Epidermal melanocyte (primary cell): ENCODE results near the gene AGAP4.
"Not testable (repeated sequence)": the region's sequence is repeated elsewhere in the genome, so short reads cannot be mapped to it uniquely, and the experiment has no call there.

Experiments used
- DNase-seq: peaks from one replicate; pipeline ENCODE4 v3.0.0; 2011; ENCODE audit warnings: low spot score; ENCODE audit not compliant: insufficient read length

Gene AGAP4

GRCh38 chr10:45790694-45791426 is 56.4 kb downstream of the AGAP4 start:
- not testable (repeated sequence) for DNase-seq

- DNase-seq: not testable (repeated sequence)
Measured at GRCh38 chr10:45789991-45790390, 57.3 kb downstream of the AGAP4 start.

GRCh38 chr10:45787212-45787741 is 60.0 kb downstream of the AGAP4 start:
- not testable (repeated sequence) for DNase-seq

- not testable (repeated sequence) for DNase-seq
Measured at GRCh38 chr10:45786217-45786616, 61.1 kb downstream of the AGAP4 start.
